WI38 (cell line): Measurements from ENCODE around the gene RAB5B.
"Not testable (repeated sequence)": the region's sequence is repeated elsewhere in the genome, so short reads cannot be mapped to it uniquely, and the experiment has no call there.

Experiments
- H3K4me3 ChIP-seq: 2 replicates; pipeline ENCODE4 v1.5.1; 2011; ENCODE audit warnings: low read depth, mild to moderate bottlenecking, control low read depth, low read length
- TF ChIP-seq, protein P1 (sequence below): IDR thresholded peaks from 2 replicates; pipeline ENCODE4 v1.5.1; 2012; ENCODE audit warnings: low read depth, mild to moderate bottlenecking, control low read depth, low read length

The RAB5B gene

DNA sequence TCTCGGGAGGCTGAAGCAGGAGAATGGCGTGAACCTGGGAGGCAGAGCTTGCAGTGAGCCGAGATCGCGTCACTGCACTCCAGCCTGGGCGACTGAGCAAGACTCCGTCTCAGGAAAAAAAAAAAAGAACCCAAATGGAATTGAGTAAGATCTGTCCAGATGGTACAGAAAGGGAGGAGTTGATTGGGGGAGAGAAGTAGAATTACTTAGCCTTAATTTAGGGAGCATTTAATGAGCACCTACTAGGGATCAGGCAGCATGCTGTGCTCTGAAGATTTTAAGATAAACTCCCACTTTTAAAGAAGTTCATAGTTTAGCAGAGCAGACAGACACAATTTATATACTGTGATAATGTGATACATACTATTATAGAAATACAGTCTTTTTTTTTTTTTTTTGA, 4.5 kb downstream of the RAB5B start:
- H3K4me3 ChIP-seq, result no peak overlapping the region
- TF ChIP-seq, protein P1, sequence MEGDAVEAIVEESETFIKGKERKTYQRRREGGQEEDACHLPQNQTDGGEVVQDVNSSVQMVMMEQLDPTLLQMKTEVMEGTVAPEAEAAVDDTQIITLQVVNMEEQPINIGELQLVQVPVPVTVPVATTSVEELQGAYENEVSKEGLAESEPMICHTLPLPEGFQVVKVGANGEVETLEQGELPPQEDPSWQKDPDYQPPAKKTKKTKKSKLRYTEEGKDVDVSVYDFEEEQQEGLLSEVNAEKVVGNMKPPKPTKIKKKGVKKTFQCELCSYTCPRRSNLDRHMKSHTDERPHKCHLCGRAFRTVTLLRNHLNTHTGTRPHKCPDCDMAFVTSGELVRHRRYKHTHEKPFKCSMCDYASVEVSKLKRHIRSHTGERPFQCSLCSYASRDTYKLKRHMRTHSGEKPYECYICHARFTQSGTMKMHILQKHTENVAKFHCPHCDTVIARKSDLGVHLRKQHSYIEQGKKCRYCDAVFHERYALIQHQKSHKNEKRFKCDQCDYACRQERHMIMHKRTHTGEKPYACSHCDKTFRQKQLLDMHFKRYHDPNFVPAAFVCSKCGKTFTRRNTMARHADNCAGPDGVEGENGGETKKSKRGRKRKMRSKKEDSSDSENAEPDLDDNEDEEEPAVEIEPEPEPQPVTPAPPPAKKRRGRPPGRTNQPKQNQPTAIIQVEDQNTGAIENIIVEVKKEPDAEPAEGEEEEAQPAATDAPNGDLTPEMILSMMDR, result no peak

DNA sequence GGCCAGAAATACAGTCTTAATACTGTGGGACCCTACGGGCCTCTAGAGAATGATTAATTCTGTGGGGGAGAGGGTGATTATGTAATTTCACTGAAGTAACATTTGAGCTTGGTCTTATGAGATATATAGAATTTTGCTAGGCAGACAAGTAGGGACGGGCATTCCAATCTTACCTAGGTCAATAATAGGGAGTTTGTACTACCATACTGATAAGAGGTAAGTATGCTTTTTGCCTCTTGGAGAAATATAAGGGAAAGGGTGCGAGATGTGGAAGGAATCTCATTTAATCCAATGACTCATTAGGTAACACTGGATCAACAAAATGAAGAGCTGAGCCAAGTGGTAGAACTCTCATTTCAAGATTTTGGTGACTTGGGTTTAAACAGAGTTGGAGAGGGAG, 5.2 kb downstream of the RAB5B start:
- TF ChIP-seq, protein P1, result no peak
- no peak overlapping the region for H3K4me3 ChIP-seq

DNA sequence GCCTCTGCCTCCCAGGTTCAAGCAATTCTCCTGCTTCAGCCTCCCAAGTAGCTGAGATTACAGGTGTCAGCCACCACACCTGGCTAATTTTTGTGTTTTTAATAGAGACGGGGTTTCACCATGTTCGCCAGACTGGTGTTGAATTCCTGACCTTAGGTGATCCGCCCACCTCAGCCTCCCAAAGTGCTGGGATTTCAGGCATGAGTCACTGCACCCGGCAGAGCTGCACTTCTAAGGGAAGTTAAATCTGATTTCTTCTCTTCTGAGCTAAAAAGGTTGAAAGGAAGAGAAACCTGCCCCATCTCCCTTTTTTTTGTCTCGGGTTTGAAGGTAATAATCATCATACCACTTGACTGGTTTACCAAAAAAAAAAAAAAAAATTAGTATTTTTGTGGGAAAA, 8.0 kb downstream of the RAB5B start:
- not testable (repeated sequence) for H3K4me3 ChIP-seq

- TF ChIP-seq, protein P1, result no peak
Observed at GRCh38 chr12:55982319-55982936, 8.6 kb downstream of the RAB5B start.

DNA sequence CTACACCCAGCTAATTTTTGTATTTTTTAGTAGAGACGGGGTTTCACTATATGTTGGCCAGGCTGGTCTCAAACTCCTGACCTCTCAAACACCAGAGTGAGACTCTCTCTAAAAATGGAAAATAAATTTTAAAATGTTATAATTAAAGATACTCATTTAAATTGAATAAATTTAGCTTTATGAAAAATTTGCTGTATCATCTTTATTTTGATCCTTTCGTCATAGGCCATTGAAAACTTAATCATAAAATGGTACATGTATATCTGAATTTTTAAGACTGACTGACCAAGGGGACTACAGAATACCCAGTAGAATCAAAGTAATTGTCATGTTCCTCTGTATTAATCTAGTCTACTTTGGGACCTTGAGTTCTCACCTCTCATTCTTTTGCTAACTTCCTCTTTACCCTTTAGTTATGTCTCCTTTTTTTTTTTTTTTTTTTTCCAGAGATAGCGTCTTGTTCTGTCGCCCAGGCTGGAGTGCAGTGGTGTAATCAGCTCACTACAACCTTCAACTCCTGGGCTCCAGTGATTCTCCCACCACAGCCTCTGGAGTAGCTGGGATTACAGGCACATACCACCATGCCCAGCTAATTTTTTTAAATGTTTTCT, 9.5 kb downstream of the RAB5B start:
- H3K4me3 ChIP-seq, result no peak overlapping the region

More at GRCh38 chr12:55982319-55982936, 8.6 kb downstream of the RAB5B start:
- H3K4me3 ChIP-seq, result no peak overlapping the region

DNA sequence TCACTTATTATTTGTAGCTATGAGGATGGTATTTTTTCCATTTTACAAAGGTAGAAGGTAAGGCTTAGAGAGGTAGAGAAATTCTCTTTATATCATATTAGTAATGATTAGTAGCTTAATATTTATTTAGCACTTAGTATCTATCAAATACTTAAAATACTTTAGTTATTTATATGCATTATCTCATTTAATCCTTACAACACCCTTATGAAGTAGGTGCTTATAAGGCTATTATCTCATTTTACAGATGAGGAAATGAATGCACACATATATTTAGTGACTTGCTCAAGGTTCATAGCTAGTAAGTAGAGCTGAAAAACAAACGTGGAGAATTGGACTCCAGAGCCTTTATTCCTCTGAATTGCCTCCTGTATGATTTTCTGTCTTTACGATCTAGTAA, 11.0 kb downstream of the RAB5B start:
- TF ChIP-seq, protein P1, result no peak

More for the DNA sequence above, 9.5 kb downstream of the RAB5B start:
- TF ChIP-seq, protein P1, result no peak

GRCh38 chr12:55985341-55985740, 11.5 kb downstream of the RAB5B start:
- TF ChIP-seq, protein P1, result no peak
- no peak overlapping the region for H3K4me3 ChIP-seq

More for the DNA sequence above, 11.0 kb downstream of the RAB5B start:
- no peak overlapping the region for H3K4me3 ChIP-seq

DNA sequence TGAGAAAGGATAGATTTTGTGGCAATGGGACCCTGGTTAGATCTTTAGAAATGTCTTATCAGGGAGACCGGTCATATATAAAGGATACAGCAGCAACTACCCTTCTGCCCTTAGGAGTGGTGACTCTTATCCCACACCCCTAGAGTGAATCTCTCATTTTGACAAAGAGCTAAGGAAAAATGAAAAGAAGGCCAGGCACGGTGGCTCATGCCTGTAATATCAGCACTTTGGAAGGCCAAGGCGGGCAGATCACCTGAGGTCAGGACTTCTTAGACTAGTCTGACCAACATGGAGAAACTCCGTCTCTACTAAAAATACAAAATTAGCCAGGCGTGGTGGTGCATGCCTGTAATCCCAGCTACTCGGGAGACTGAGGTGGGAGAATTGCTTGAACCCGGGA, 12.1 kb downstream of the RAB5B start:
- H3K4me3 ChIP-seq, result not testable (repeated sequence)
